OCI-LY7 (cell line): ENCODE measurements around the gene FAIM2. TPM values are rescaled to one million over a fixed set of nuclear protein-coding genes. Genes with fewer than 3 reads are reported as not detected.

Experiments
- BruUV-seq: library from RNA; stranded (reverse); fragments of 400-500 nt; replicated peaks from 2 replicates; lab custom pipeline; 2021; lab: Mats Ljungman, UMichigan
- CTCF ChIA-PET: fragments of 300-600 bp; sonication (Branson Sonifier 250); formaldehyde crosslinking; loops from one replicate; lab custom pipeline; 2022; ENCODE audit warnings: antibody characterized with exemption; ENCODE audit not compliant: unreplicated experiment; lab: Charles Lee
- POLR2A ChIA-PET: fragments of 300-600 bp; sonication (Branson Sonifier 250); formaldehyde crosslinking; loops from one replicate; lab custom pipeline; 2022; ENCODE audit warnings: antibody characterized with exemption; lab: Charles Lee
- DNase-seq: peaks from one replicate; pipeline ENCODE4 v3.0.0-alpha.2; 2015; ENCODE audit warnings: low spot score
- H2AFZ ChIP-seq: fragments of 200-600 bp; sonication (generic), shearing (Covaris generic); 2 replicates; pipeline ENCODE4 v1.6.1; 2014; ENCODE audit warnings: mild to moderate bottlenecking, antibody characterized with exemption, low read length, moderate library complexity
- H3K27ac ChIP-seq: fragments of 200-600 bp; sonication (generic); 2 replicates; pipeline ENCODE4 v1.5.1; 2014; ENCODE audit warnings: mixed run types, low read depth, mild to moderate bottlenecking, moderate library complexity, low read length, inconsistent platforms; ENCODE audit not compliant: poor library complexity, severe bottlenecking
- H3K36me3 ChIP-seq: fragments of 200-600 bp; sonication (generic); 2 replicates; pipeline ENCODE4 v1.6.1; 2014; ENCODE audit warnings: mild to moderate bottlenecking, antibody characterized with exemption, low read length, moderate library complexity, mixed read lengths; ENCODE audit not compliant: insufficient read depth
- H3K4me1 ChIP-seq: fragments of 200-600 bp; sonication (generic); 2 replicates; pipeline ENCODE4 v1.5.1; 2014; ENCODE audit warnings: mild to moderate bottlenecking, low read length; ENCODE audit not compliant: insufficient read depth, poor library complexity, severe bottlenecking
- H3K4me2 ChIP-seq: fragments of 200-600 bp; sonication (generic); 2 replicates; pipeline ENCODE4 v1.6.1; 2014; ENCODE audit warnings: mild to moderate bottlenecking, low read length
- H3K4me3 ChIP-seq: fragments of 200-600 bp; sonication (generic); 2 replicates; pipeline ENCODE4 v1.5.1; 2014; ENCODE audit warnings: mild to moderate bottlenecking, low read depth, low read length; ENCODE audit not compliant: poor library complexity, severe bottlenecking
- H3K79me2 ChIP-seq: fragments of 200-600 bp; sonication (generic); 2 replicates; pipeline ENCODE4 v1.6.1; 2016; ENCODE audit warnings: low read depth, mild to moderate bottlenecking, low read length, moderate library complexity, mixed read lengths; ENCODE audit not compliant: insufficient read depth
- H3K9me2 ChIP-seq: fragments of 200-600 bp; sonication (generic); 2 replicates; pipeline ENCODE4 v1.6.1; 2016; ENCODE audit warnings: mild to moderate bottlenecking, low read length, mixed read lengths; ENCODE audit not compliant: insufficient read depth
- H3K9me3 ChIP-seq: fragments of 200-600 bp; sonication (generic); 2 replicates; pipeline ENCODE4 v1.6.1; 2014; ENCODE audit warnings: mild to moderate bottlenecking, mixed run types, low read length, mixed read lengths
- H4K20me1 ChIP-seq: fragments of 200-600 bp; sonication (generic); 2 replicates; pipeline ENCODE4 v1.6.1; 2014; ENCODE audit warnings: mild to moderate bottlenecking, antibody characterized with exemption, low read length, moderate library complexity, mixed read lengths; ENCODE audit not compliant: insufficient read depth
- EZH2phosphoT487 ChIP-seq: fragments of 200-600 bp; sonication (generic); IDR thresholded peaks from 2 replicates; pipeline ENCODE4 v1.6.1; 2018; ENCODE audit warnings: low read depth, borderline replicate concordance, mild to moderate bottlenecking, mixed run types, antibody characterized with exemption, low read length, moderate library complexity, mixed read lengths
- intact Hi-C: fragments of 100-400 bp; cut with micrococcal nuclease; formaldehyde crosslinking; loops from one replicate; pipeline ENCODE4 v1.10.0; 2022; ENCODE audit not compliant: unreplicated experiment
- total RNA-seq, 2 experiments: library from RNA; depleted of rRNA in 1 of 2; stranded (reverse); fragments of >200 nt in 1 of 2; shearing (Covaris generic) in 1 of 2; gene quantifications; 2 replicates each; pipeline ENCODE4 v1.2.3, GENCODE V29; 2014 to 2022
- TF ChIP-seq, protein P1 (sequence below): fragments of 200-600 bp; sonication (generic); conservative IDR thresholded peaks from 2 replicates; pipeline ENCODE4 v1.5.1; 2014; ENCODE audit warnings: mild to moderate bottlenecking, antibody characterized with exemption, low read length, moderate library complexity, mixed read lengths

Gene FAIM2
- total RNA-seq, 2 experiments from 2014 or later: 0.10 TPM; not detected in 1

DNA sequence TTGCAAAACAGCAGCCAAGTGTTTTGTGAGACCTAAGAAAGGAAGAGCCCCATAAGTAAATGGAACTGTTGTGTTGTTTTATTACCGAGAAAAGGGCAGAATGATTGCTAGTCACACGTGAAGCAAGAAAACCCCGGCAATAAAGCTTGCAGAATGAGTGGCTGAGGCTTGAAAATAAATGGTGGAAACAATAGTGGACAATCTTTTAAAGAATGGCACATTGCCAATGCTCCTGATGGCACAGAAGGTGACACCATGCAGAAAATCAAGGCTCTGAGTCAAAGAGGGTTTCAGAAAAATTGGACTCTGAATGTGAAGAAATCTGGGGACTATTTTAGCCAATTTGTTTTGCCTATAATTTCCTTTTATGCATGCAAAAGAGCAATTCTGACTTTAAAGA is 42.8 kb upstream of the FAIM2 start:
- ChIA-PET POLR2A (interaction anchor here (1.2 kb wide), 1 partner anchor 19 kb away, joined by 3 read pairs; no protein-coding TSS in a partner anchor), CTCF (interaction anchor here (1.0 kb wide), 2 partner anchors 40 to 77 kb away, joined by 3 read pairs; no protein-coding TSS in a partner anchor)
- H3K4me1 ChIP-seq: peaks cover 19% of the 10 kb centered on the region
- 0 out of 2 replicates have a peak overlapping the region, but pooled peaks have one; percentile 60 for H2AFZ ChIP-seq
- no peaks in the 10 kb centered on the region for H3K79me2 ChIP-seq
- H3K4me3 ChIP-seq: no peak overlapping the region
- no peak overlapping the region for H3K27ac ChIP-seq
- no peaks in the 10 kb centered on the region for H3K36me3 ChIP-seq
- no peaks in the 10 kb centered on the region for H3K9me3 ChIP-seq
- no peak for TF ChIP-seq EZH2phosphoT487
- TF ChIP-seq, protein P1, sequence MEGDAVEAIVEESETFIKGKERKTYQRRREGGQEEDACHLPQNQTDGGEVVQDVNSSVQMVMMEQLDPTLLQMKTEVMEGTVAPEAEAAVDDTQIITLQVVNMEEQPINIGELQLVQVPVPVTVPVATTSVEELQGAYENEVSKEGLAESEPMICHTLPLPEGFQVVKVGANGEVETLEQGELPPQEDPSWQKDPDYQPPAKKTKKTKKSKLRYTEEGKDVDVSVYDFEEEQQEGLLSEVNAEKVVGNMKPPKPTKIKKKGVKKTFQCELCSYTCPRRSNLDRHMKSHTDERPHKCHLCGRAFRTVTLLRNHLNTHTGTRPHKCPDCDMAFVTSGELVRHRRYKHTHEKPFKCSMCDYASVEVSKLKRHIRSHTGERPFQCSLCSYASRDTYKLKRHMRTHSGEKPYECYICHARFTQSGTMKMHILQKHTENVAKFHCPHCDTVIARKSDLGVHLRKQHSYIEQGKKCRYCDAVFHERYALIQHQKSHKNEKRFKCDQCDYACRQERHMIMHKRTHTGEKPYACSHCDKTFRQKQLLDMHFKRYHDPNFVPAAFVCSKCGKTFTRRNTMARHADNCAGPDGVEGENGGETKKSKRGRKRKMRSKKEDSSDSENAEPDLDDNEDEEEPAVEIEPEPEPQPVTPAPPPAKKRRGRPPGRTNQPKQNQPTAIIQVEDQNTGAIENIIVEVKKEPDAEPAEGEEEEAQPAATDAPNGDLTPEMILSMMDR: no peak
- intact Hi-C loops: loop anchor here (10.0 kb wide), 1 partner anchor 82 kb away; no protein-coding TSS in a partner anchor
- BruUV-seq: no TSS peak
- no peaks in the 10 kb centered on the region for H4K20me1 ChIP-seq
- H3K9me2 ChIP-seq: no peaks in the 10 kb centered on the region
- no peak overlapping the region for H3K4me2 ChIP-seq
- DNase-seq: no peak

DNA sequence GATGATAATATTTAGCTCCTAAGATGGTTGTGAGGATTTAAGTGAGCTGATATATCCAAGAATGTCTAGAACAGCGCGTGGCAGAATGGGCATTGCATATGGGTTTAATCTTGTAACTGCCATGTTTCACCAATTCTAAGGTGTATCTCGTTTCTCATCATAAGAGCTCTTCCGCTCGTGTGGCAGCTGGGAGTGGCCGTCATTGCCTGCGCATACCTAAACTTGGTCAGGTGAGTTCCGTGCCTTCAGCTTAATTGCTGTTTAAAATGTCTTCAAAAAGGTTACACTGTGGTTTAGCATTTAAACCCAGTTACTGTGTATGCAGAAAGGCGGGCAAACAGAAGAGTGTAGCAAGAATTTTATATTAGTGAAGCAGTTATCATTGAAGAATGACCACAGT is 42.4 kb upstream of the FAIM2 start:
- DNase-seq: no peak
- CTCF ChIA-PET: interaction anchor here (1.0 to 1.1 kb wide), 3 partner anchors 40 to 135 kb away, joined by 3 read pairs; no protein-coding TSS in a partner anchor
- Histone ChIP-seq H3K4me3 (no peak overlapping the region), H3K36me3 (no peaks in the 10 kb centered on the region), H3K4me1 (peaks cover 20% of the 10 kb centered on the region), H4K20me1 (no peaks in the 10 kb centered on the region), H2AFZ (peak overlapping the region; percentile 60; the same call in 1 of the 2 replicates), H3K4me2 (no peak overlapping the region), H3K9me2 (no peaks in the 10 kb centered on the region), H3K79me2 (no peaks in the 10 kb centered on the region), H3K9me3 (no peaks in the 10 kb centered on the region), H3K27ac (no peak overlapping the region)
- POLR2A ChIA-PET: interaction anchor here (0.6 to 1.2 kb wide), 2 partner anchors 18 to 139 kb away, joined by 3 read pairs; partner anchors contain the start of gene SMARCD1
- no peak for TF ChIP-seq EZH2phosphoT487
- intact Hi-C loops: loop anchor here (10.0 kb wide), 1 partner anchor 81 kb away; no protein-coding TSS in a partner anchor
- BruUV-seq: no TSS peak

DNA sequence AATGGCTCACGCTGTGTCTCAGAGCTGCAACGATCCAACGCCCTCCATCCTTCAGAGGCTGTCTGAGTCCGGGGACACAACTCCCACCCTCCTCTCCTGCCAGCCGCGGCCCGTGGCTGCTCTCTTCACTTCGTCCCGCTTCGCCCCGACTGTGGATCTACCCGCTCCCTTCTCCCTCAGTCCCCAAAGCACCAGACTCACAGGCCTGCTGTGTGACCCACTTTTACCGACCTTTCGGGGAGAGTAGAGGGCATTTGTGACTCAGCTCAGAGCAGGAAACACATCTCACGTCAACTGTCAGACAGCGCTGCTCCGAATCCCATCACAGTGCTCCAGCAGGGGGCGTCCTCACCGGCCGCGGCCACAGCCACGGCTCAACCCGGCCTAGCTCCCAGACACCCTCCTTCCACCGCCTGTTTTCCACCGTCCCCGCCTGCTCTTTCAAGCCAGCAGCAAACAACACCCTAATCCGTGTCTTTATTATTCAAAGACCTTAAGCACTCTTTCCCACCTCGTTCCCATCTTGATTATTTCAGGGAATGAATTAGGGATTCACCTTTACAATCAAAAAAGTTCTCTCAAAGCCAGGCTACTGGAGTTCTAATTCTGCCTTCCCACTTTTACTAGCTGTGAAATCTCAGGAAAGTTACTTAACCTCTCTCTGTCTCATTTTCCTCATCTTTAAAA is 41.8 kb upstream of the FAIM2 start:
- Histone ChIP-seq H3K27ac (no peak overlapping the region), H3K4me1 (peaks cover 20% of the 10 kb centered on the region)
- intact Hi-C loops: loop anchor here (2.0 to 10.0 kb wide), 2 partner anchors 81 to 169 kb away; no protein-coding TSS in a partner anchor

More for the DNA sequence above, 41.8 kb upstream of the FAIM2 start:
- H3K9me2 ChIP-seq: no peaks in the 10 kb centered on the region
- TF ChIP-seq, protein P1: peak; percentile 88
- TF ChIP-seq EZH2phosphoT487: no peak
- no peaks in the 10 kb centered on the region for H4K20me1 ChIP-seq
- ChIA-PET POLR2A (interaction anchor here (0.6 to 1.2 kb wide), 2 partner anchors 18 to 139 kb away, joined by 3 read pairs; partner anchors contain the start of gene SMARCD1), CTCF (interaction anchor here (1.0 to 1.1 kb wide), 3 partner anchors 39 to 134 kb away, joined by 3 read pairs; no protein-coding TSS in a partner anchor)
- peak overlapping the region; percentile 24 for H3K4me3 ChIP-seq
- peak overlapping the region; percentile 60; the same call in 1 of the 2 replicates for H2AFZ ChIP-seq
- H3K4me2 ChIP-seq: peak overlapping the region; percentile 45
- BruUV-seq: no TSS peak
- H3K36me3 ChIP-seq: no peaks in the 10 kb centered on the region
- H3K9me3 ChIP-seq: no peaks in the 10 kb centered on the region
- peak; percentile 75 for DNase-seq
- H3K79me2 ChIP-seq: no peaks in the 10 kb centered on the region
